ENCODE data around the gene CNN2. TPM values are rescaled to one million over a fixed set of nuclear protein-coding genes. Genes with fewer than 3 reads are reported as not detected.
A peak's percentile ranks its signal among the peaks of the same experiment; 100 is the strongest.

The CNN2 gene
- total RNA-seq, 1 donor from 2014 or later: 76.1 TPM

GRCh38 chr19:1027650-1028061, 1.2 kb downstream of the CNN2 start:
- intact Hi-C loops (cut with DNase I): loop anchor here (5.0 kb wide), 1 partner anchor 75 kb away; the partner anchor contains the start of gene GPX4
- TF ChIP-seq CTCF (IDR thresholded peaks at IDR 0.05) (no peak), POLR2AphosphoS5 (IDR thresholded peaks at IDR 0.05; ENCODE audit: insufficient read depth in 1 of 2, low read depth in 1 of 2) (no peak), POLR2A (IDR thresholded peaks at IDR 0.05) (no peak)
- Histone ChIP-seq H3K9me3 (no peaks in the 10 kb centered on the region), H3K4me3 (peak overlapping the region; percentile 68 to 89), H3K4me1 (peaks cover 42% of the 10 kb centered on the region), H3K27me3 (no peaks in the 10 kb centered on the region), H3K36me3 (peaks cover 0 to 11% of the 10 kb centered on the region in 2 donors), H3K27ac (peak overlapping the region; percentile 94)
- DNase-seq (ENCODE audit: extremely low spot score in 2 of 2): no peak

- intact Hi-C loops (cut with DNase I): loop anchor here (5.0 kb wide), 1 partner anchor 74 kb away; the partner anchor contains the start of gene GPX4
- TF ChIP-seq CTCF (IDR thresholded peaks at IDR 0.05): no peak
- peak in 1 of 2 donors; percentile 60 for TF ChIP-seq POLR2AphosphoS5 (IDR thresholded peaks at IDR 0.05; ENCODE audit: insufficient read depth in 1 of 2, low read depth in 1 of 2)
- peaks cover 0 to 17% of the 10 kb centered on the region in 2 donors for H3K36me3 ChIP-seq
- H3K9me3 ChIP-seq: no peaks in the 10 kb centered on the region
- H3K4me3 ChIP-seq: peak overlapping the region; percentile 68 to 89
- H3K27ac ChIP-seq: peak overlapping the region; percentile 94
- no peak for DNase-seq (ENCODE audit: extremely low spot score in 2 of 2)
- H3K4me1 ChIP-seq: peaks cover 42% of the 10 kb centered on the region
- no peaks in the 10 kb centered on the region for H3K27me3 ChIP-seq
Observed at GRCh38 chr19:1028062-1028926, 1.9 kb downstream of the CNN2 start.

- Histone ChIP-seq H3K27ac (no peak overlapping the region), H3K27me3 (no peaks in the 10 kb centered on the region), H3K9me3 (no peaks in the 10 kb centered on the region), H3K4me1 (peaks cover 33% of the 10 kb centered on the region), H3K4me3 (no peak overlapping the region), H3K36me3 (peaks cover 0 to 36% of the 10 kb centered on the region in 2 donors)
- TF ChIP-seq POLR2AphosphoS5 (IDR thresholded peaks at IDR 0.05; ENCODE audit: insufficient read depth in 1 of 2, low read depth in 1 of 2) (no peak), POLR2A (IDR thresholded peaks at IDR 0.05) (no peak), CTCF (IDR thresholded peaks at IDR 0.05) (no peak)
- intact Hi-C loops (cut with DNase I): no loop called here
- no peak for DNase-seq (ENCODE audit: extremely low spot score in 2 of 2)
Observed at GRCh38 chr19:1032264-1032867, 6.0 kb downstream of the CNN2 start.

- TF ChIP-seq POLR2AphosphoS5 (IDR thresholded peaks at IDR 0.05; ENCODE audit: insufficient read depth in 1 of 2, low read depth in 1 of 2) (no peak), POLR2A (IDR thresholded peaks at IDR 0.05) (no peak), CTCF (IDR thresholded peaks at IDR 0.05) (no peak)
- Histone ChIP-seq H3K27me3 (no peaks in the 10 kb centered on the region), H3K4me1 (peaks cover 27% of the 10 kb centered on the region), H3K4me3 (no peak overlapping the region), H3K36me3 (peaks cover 0 to 38% of the 10 kb centered on the region in 2 donors), H3K9me3 (no peaks in the 10 kb centered on the region), H3K27ac (no peak overlapping the region)
- intact Hi-C loops (cut with DNase I): no loop called here
- DNase-seq (ENCODE audit: extremely low spot score in 2 of 2): no peak
Observed at GRCh38 chr19:1035998-1036621, 9.7 kb downstream of the CNN2 start.

Measured in vagina (tissue), 2 donors.